Measurements from ENCODE around the gene SPATA25.
"Not testable (repeated sequence)": the region's sequence is repeated elsewhere in the genome, so short reads cannot be mapped to it uniquely, and the experiment has no call there.

SPATA25 gene

DNA sequence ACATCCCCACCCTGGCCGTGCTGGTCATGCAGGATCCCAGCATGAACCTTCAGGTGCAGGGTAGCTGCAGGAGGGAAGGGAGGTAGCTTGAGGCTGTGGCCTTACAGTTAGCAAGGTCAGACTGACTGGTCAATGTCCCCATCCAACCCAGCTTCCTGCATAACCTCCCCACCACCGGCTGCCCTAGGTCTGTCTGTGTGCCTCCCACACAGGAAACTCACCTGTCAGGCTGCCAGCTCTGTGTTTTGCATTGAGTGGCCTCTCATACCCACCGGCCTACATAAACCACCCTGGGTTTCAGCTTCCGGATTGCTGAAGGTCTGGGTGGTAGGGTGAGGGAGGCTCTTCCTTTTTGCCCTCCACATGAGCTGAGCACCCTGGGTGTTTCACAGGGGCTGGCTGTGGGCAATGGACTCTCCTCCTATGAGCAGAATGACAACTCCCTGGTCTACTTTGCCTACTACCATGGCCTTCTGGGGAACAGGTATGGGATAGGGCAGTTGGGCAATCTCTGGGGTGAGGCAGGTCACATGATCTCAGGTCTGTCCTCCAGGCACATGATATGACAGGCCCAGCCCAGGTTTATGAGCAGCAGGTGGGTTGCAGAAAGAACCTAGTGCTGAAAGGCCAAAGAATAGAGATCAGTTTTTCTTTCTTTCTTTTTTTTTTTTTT is 5.5 kb upstream of the SPATA25 start:
- DNase-seq, result peak in 1 of 5 donors; percentile 23

DNA sequence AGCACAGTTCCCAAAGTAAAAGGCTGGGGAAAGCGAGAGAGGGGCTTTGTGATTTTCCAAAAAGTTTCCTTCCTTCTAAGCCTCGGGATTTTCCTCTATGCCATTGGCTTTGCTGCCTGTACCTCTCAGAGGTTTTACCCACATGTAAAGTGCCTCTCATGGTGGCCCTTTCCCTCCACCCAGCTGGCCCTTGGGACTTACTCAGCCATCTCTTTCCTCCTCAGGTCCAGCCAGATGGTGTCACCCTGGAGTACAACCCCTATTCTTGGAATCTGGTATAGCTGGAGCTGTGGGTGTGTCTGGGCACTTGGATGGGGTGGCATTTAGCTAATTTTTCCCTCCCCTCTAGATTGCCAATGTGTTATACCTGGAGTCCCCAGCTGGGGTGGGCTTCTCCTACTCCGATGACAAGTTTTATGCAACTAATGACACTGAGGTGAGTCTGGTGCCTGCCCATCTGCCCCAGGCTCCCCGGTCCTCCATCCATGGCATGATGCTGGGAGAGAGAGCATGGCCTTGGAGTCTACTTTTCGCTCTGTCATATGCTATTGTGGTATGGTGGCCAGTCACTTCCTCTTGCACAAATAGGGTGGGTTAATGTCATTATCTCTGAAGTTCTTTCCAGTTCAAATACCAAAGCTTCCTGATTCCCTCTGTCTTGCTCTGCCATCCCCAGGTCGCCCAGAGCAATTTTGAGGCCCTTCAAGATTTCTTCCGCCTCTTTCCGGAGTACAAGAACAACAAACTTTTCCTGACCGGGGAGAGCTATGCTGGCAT is 4.8 kb upstream of the SPATA25 start:
- DNase-seq, result no peak

DNA sequence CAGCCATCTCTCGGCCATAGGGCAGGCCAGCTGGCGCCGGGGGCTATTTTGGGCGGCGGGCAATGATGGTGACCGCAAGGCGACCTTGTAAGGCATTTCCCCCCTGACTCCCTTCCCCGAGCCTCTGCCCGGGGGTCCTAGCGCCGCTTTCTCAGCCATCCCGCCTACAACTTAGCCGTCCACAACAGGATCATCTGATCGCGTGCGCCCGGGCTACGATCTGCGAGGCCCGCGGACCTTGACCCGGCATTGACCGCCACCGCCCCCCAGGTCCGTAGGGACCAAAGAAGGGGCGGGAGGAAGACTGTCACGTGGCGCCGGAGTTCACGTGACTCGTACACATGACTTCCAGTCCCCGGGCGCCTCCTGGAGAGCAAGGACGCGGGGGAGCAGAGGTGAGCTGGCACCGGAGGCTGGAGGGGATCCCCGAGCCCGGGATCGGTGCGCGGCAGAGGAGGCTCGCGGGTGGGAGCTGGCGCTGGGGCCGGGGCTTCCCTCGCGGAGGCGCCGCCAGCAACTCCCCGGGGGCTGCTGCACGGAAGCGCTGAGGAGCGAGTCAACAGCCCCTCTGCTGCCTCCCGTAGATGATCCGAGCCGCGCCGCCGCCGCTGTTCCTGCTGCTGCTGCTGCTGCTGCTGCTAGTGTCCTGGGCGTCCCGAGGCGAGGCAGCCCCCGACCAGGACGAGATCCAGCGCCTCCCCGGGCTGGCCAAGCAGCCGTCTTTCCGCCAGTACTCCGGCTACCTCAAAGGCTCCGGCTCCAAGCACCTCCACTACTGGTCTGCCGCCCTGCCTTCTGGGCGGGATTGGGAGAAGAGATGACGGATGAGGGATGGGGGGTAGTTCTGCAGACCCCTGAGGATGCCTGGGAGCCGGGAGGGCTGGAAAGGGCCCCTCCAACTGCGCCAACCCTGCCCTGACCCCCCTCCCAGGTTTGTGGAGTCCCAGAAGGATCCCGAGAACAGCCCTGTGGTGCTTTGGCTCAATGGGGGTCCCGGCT is 3.9 kb upstream of the SPATA25 start, which contains the start of the genes CTSA and NEURL2:
TSS of gene CTSA (plus strand) at position 351 of the 999 bp plus-strand sequence. CDS start at position 585, 234 bp downstream.
TSS of gene NEURL2 (minus strand) at position 224 of the 999 bp plus-strand sequence. CDS start at position 7, 217 bp downstream.
- peak; percentile 69 to 82 (median 78) for DNase-seq

DNA sequence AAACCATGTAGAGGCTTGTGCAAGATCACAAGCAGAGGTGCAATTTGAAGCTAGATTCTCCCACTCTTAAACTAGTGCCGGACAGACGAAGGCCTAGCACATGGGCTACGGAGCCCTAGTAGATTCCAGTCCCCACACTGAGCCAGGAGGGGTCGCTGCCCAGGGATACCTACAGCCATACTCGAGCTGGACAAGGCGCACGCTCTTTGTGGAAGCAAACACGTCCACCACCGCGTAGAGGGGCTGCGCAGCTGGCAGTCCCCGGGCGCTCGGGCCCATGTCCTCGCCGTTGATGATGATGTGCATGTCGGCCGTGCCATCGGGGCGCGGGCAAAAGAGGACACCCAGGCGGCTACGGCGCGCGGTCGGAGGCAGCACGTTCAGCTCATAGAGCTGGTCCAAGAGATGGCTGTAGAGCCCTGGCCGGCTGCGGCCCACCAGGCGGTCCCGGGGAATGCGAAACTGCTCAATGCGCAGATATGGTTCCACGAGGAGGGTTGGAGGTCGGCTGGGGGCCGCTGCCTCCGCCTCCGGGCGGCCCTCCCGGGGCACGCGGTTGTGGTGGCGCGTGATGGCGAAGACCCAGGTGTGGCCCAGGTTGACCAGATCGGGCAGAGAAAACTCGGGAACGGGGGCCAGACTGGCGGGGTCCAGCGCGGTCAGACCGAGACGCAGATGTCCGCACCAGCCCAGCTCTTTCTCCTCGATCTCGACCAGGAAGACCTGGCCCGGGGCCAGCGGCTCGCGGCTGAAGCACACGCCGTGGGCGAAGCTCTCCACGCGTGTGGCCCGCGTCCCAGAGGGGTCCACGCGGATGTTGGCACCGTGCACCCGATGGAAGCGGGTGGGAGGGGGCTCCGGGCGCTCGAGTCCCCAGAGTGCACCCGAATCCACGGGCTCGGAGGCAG is 2.9 kb upstream of the SPATA25 start:
- DNase-seq, result peak in 3 of 5 donors; percentile 23 to 40 (median 36)

- DNase-seq, result no peak
Measured at GRCh38 chr20:45888681-45889080, 1.3 kb upstream of the SPATA25 start.

DNA sequence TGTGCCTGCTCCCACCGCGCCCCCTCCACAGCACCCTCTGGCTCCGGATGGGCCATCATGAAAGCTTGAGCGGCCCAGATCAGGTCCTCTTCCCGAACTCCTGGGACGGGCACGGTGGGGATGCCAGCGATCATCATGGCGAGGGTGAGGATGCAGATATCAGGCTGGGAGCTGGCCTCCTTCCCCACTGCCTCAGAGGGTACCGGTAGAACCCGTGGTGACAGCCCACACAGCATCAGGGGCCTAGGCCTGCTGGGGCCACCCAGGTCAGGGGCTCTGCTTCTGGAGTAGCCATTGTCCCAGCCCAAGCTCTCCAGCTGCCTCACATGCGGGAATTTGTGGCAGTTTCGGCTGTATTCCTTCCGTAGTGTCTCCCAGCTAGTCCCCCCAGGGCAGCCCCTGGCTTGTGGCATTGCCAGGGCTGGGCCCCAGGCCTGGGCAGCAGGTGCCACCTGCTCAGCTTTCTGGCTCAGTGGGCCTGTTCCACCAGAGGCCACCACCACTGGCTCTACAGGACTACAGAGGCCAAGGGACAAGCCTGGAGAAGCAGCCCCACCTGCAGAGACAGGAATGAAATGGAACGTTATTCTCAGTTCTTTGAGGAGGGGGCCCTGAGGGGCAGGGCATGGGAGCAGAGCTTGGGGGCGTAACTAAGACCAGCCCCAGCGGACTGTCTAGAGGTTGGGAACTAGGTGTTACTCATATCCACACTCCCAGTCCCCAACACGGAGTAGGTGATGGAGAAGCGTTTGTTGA is 654 bp downstream of the SPATA25 start:
- DNase-seq, result no peak

DNA sequence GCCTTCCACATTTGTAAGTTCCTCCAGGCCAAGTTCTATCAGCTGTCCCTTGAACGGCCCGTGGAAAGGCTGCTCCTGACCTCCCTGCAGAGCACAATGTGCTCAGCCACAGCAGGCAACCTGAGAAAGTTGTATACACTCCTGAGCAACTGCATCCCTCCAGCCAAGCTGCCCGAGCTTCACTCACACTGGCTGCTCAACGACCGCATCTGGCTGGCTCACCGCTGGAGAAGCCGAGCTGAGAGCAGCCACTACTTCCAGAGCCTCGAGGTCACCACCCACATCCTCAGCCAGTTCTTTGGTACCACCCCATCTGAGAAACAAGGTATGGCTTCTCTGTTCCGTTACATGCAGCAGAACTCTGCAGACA is 4.3 kb downstream of the SPATA25 start:
- DNase-seq, result no peak

- no peak for DNase-seq
Measured at GRCh38 chr20:45882469-45883099, 4.8 kb downstream of the SPATA25 start.

DNA sequence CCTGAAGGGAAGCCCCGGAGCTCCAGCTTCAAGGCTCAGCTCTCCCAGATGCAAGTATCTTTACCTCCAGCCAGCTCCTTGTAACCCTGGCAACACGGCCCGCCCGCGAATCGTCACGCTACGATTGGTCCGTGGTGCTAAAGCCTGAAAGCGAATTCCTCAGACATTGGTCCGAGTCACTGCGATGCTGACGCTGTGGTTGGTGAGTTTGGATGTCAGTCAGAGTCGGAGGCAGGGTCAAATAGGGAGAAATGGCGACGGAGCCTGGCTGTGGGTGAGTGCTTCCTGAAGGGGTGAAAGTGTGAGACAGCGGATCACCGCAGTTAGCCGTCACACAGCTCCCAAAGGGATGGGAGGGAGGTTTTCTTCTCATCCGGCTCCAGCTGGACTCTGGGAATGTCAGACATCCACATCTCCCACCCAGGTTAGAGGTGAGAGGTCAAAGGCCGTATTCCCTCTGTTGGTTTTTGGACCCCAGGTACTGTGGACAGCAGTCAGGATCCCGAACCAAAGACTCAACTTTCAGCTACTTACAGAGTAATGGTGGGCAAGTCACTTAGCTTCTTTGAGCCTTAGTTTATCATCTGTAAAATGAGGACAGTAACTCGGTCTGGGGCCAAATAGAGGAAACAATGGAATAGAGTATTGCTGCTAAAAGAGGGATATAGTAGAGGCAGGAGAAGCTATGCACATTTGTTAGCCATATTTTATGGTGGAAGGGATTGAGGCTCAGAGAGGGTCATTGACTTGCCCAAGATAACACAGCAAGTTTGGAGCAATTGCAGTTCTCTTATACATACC is 6.2 kb downstream of the SPATA25 start, which contains the start of gene ZSWIM1:
TSS of gene ZSWIM1 (plus strand) at position 240 of the 801 bp plus-strand sequence. CDS start 1,366 bp downstream, outside the sequence.
- DNase-seq, result peak; percentile 93 to 99 (median 96)

- DNase-seq, result no peak
Measured at GRCh38 chr20:45878076-45878761, 9.2 kb downstream of the SPATA25 start.

- no peak for DNase-seq
Measured at GRCh38 chr20:45874576-45874975, 12.8 kb downstream of the SPATA25 start.

- DNase-seq, result not testable (repeated sequence)
Measured at GRCh38 chr20:45874104-45874481, 13.3 kb downstream of the SPATA25 start.

DNA sequence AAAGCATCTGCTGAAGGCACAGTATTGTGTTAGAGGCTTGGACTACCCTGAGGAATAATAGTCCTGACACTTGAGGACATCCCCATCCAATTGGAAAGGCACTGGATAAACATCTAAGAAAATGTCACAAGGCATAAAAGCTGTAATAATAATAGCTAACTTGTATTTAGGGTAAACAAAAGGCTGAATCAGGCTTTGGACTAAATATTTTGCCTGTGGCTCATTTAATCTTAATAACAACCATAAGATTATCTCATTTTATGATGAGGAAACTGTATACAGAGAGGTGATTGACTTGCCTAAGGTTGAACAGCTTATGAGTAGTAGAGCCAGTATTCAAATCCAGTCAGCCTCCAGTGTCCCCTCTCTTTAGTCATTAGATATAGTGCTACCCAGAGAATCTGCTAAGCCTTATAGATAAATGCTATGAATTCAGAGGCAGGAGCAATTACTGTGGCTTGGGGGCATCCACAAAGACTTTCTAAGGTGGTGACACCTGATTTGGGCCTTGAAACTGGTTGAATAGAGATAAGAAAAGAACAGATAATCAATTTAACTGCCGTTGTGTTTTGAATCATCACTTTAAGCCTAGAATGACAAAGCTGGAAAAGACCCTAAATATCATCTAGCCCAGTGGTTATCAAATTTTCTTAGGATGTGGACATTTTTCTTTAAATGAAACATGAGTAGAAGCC is 13.9 kb downstream of the SPATA25 start:
- DNase-seq, result no peak

- no peak for DNase-seq
Measured at GRCh38 chr20:45872626-45873025, 14.8 kb downstream of the SPATA25 start.

DNA sequence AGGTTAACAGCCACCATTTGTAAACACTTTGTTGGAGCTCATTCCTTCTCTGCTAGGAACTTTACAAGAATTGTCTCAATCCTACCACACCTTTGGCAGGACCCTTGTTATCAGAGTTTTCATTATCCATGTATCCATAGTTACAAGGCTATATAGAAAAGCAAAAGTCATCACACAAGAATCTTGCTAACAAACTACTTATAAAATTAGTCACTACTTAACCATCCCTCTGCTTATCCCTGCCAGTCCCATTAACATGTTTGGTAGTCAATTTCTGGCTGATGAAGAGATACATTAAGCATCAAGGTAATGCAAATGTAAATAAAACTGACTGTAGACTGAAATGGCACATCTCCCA is 19.6 kb downstream of the SPATA25 start:
- no peak for DNase-seq

DNA sequence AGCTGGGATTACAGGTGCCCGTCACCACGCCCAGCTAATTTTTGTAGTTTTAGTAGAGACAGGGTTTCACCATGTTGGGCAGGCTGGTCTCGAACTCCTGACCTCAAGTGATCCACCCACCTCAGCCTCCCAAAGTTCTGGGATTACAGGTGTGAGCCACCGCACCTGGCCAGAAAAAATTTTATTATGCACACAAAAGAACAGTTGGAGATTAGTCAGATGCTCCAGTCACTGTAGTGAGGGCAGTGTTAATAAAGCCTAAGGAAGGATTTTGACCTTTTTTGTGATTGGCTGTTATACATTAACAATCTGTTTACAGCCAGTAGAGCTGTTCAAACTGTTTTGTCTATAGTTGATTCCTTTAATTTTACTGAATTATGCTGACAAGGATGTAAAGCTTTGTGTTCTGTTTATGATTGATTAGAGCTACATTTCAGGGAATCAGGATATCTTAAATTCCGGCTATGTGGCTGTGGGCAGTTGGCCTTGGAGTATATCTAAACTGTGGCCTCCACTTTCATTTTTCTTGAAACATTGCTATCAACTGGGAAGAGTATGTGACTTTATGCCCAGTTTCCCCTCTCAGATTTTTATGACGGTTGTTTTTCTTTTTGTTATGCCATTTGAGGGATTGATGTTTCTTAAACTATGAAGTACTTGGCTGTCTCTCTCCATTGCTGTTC is 20.1 kb downstream of the SPATA25 start:
- DNase-seq, result no peak

GRCh38 chr20:45866454-45866853 is 21.0 kb downstream of the SPATA25 start:
- DNase-seq, result no peak

Data from T-helper 1 cell (primary cell).